T-helper 1 cell treated with Interleukin-12 subunit alpha and Interleukin-12 subunit beta and Interleukin-4 antibody, amounts not matched to agents 30 ng/mL and 1 ng/mL, for 36 hours (primary cell): Measurements from ENCODE around the gene ADAMTS16. TPM values are rescaled to one million over a fixed set of nuclear protein-coding genes. Genes with fewer than 3 reads are reported as not detected.

Experiments used
- intact Hi-C: fragments of 100-400 bp; cut with micrococcal nuclease; formaldehyde crosslinking; loops from one replicate; pipeline ENCODE4 v1.15.1; 2024
- total RNA-seq: library from RNA; stranded (reverse); gene quantifications from 2 replicates; pipeline ENCODE4 v1.2.3, GENCODE V29; 2022

ADAMTS16 gene
- total RNA-seq, 1 donor from 2014 or later, result not detected

GRCh38 chr5:5341531-5342292 is 201.6 kb downstream of the ADAMTS16 start:
- intact Hi-C loops, result no loop called here

GRCh38 chr5:5342784-5343183 is 202.7 kb downstream of the ADAMTS16 start:
- intact Hi-C loops, result no loop called here

GRCh38 chr5:5343568-5343967 is 203.4 kb downstream of the ADAMTS16 start:
- intact Hi-C loops, result no loop called here

GRCh38 chr5:5344051-5344571 is 204.0 kb downstream of the ADAMTS16 start:
- intact Hi-C loops, result no loop called here

GRCh38 chr5:5344606-5345005 is 204.5 kb downstream of the ADAMTS16 start:
- intact Hi-C loops, result no loop called here

GRCh38 chr5:5347442-5347841 is 207.3 kb downstream of the ADAMTS16 start:
- intact Hi-C loops, result no loop called here

GRCh38 chr5:5348135-5348534 is 208.0 kb downstream of the ADAMTS16 start:
- intact Hi-C loops, result no loop called here

GRCh38 chr5:5348576-5348975 is 208.4 kb downstream of the ADAMTS16 start:
- intact Hi-C loops, result no loop called here

- intact Hi-C loops, result no loop called here
These were observed 210.0 kb downstream of the ADAMTS16 start for GRCh38 chr5:5350101-5350500.

GRCh38 chr5:5351288-5351979 is 211.3 kb downstream of the ADAMTS16 start:
- intact Hi-C loops, result no loop called here

- intact Hi-C loops, result no loop called here
These were observed 212.5 kb downstream of the ADAMTS16 start for GRCh38 chr5:5352675-5353074.

GRCh38 chr5:5353681-5354080 is 213.6 kb downstream of the ADAMTS16 start:
- intact Hi-C loops, result no loop called here

GRCh38 chr5:5356765-5357164 is 216.6 kb downstream of the ADAMTS16 start:
- intact Hi-C loops, result no loop called here

GRCh38 chr5:5359618-5360017 is 219.5 kb downstream of the ADAMTS16 start:
- intact Hi-C loops, result no loop called here

GRCh38 chr5:5360363-5360940 is 220.3 kb downstream of the ADAMTS16 start:
- intact Hi-C loops, result no loop called here

- intact Hi-C loops, result no loop called here
These were observed 220.9 kb downstream of the ADAMTS16 start for GRCh38 chr5:5360941-5361520.

- intact Hi-C loops, result no loop called here
These were observed 222.9 kb downstream of the ADAMTS16 start for GRCh38 chr5:5363045-5363444.

- intact Hi-C loops, result no loop called here
These were observed 224.8 kb downstream of the ADAMTS16 start for GRCh38 chr5:5364932-5365331.

GRCh38 chr5:5367739-5368138 is 227.6 kb downstream of the ADAMTS16 start:
- intact Hi-C loops, result no loop called here

GRCh38 chr5:5369051-5369605 is 229.0 kb downstream of the ADAMTS16 start:
- intact Hi-C loops, result no loop called here
